C4-2B (cell line): ENCODE data around the gene ACVR1B.

Experiments used
- ZFX ChIP-seq: fragments of 450-650 bp; IDR thresholded peaks from 2 replicates; pipeline ENCODE4 v1.6.1; 2017
- TF ChIP-seq, protein P1 (sequence below): fragments of 450-650 bp; conservative IDR thresholded peaks from 2 replicates; pipeline ENCODE4 v1.5.1; 2017; ENCODE audit warnings: mild to moderate bottlenecking

DNA sequence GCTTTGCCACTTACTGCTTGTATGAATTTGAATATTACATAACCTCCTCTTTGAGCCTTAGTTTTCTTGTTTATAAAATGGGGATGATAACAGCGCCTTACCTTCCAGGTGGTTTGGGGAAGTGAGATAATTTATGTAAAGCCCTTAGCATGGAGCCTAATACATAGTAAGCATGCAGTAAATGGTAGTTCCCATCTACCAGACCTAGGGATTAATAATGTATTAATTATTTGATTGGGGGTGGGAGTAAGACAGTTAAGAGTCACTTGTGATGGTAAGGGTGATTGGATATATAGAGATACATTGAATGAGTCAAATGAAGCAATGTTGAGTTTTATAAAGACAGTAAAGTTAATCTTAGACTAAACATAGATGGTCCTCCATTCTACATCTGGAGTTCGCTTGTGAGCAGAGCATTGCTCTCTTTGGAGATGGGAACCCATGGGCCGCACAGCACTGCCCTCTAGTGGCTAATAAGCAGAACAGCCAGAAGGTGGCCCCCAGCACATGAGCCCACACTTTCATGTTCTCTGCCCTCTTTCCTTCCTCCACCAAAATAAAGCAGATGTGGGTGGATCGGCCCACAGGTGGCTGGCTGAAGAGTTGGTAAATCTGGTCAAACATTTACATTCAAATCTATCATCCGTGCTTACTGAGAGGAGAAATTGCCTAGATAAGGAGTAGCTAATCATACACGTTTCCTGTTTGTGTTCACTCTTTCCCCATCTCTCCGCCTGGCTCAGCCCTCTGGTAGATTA, 28.7 kb downstream of the ACVR1B start:
- TF ChIP-seq, protein P1, sequence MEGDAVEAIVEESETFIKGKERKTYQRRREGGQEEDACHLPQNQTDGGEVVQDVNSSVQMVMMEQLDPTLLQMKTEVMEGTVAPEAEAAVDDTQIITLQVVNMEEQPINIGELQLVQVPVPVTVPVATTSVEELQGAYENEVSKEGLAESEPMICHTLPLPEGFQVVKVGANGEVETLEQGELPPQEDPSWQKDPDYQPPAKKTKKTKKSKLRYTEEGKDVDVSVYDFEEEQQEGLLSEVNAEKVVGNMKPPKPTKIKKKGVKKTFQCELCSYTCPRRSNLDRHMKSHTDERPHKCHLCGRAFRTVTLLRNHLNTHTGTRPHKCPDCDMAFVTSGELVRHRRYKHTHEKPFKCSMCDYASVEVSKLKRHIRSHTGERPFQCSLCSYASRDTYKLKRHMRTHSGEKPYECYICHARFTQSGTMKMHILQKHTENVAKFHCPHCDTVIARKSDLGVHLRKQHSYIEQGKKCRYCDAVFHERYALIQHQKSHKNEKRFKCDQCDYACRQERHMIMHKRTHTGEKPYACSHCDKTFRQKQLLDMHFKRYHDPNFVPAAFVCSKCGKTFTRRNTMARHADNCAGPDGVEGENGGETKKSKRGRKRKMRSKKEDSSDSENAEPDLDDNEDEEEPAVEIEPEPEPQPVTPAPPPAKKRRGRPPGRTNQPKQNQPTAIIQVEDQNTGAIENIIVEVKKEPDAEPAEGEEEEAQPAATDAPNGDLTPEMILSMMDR = peak; percentile 99
- TF ChIP-seq ZFX = no peak
